ENCODE measurements around the gene CDC6. TPM values are rescaled to one million over a fixed set of nuclear protein-coding genes. Genes with fewer than 3 reads are reported as not detected.

Gene CDC6
- total RNA-seq, 6 donors from 2014 or later = 1.1 to 5.1 (median 2.3) TPM

GRCh38 chr17:40318830-40319391 lies 31.2 kb downstream of the CDC6 start:
- Histone ChIP-seq H3K4me3 (peak overlapping the region; percentile 82 to 98 (median 88)), H3K27me3 (no peaks in the 10 kb centered on the region), H3K36me3 (no peaks in the 10 kb centered on the region), H3K4me1 (peaks cover 91 to 96% (median 91%) of the 10 kb centered on the region in 4 donors), H3K9me3 (no peaks in the 10 kb centered on the region), H3K27ac (peak overlapping the region; percentile 93 to 96 (median 96))
- WGBS, 2 donors = 3% methylated on average over 9 to 13 of the region's 13 CpGs
- TF ChIP-seq, protein P1, sequence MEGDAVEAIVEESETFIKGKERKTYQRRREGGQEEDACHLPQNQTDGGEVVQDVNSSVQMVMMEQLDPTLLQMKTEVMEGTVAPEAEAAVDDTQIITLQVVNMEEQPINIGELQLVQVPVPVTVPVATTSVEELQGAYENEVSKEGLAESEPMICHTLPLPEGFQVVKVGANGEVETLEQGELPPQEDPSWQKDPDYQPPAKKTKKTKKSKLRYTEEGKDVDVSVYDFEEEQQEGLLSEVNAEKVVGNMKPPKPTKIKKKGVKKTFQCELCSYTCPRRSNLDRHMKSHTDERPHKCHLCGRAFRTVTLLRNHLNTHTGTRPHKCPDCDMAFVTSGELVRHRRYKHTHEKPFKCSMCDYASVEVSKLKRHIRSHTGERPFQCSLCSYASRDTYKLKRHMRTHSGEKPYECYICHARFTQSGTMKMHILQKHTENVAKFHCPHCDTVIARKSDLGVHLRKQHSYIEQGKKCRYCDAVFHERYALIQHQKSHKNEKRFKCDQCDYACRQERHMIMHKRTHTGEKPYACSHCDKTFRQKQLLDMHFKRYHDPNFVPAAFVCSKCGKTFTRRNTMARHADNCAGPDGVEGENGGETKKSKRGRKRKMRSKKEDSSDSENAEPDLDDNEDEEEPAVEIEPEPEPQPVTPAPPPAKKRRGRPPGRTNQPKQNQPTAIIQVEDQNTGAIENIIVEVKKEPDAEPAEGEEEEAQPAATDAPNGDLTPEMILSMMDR (IDR thresholded peaks at IDR 0.05) = peak in 3 of 6 experiments; percentile 20 to 28 (median 26)
- TF ChIP-seq POLR2AphosphoS5 (IDR thresholded peaks at IDR 0.05) = no peak
- no peak for TF ChIP-seq POLR2A (IDR thresholded peaks at IDR 0.05)
- no peak for TF ChIP-seq EP300 (IDR thresholded peaks at IDR 0.05)
- no peak for ATAC-seq (ENCODE audit: low FRiP score in 2 of 2)
- peak in 1 of 2 donors; percentile 85 for DNase-seq

DNA sequence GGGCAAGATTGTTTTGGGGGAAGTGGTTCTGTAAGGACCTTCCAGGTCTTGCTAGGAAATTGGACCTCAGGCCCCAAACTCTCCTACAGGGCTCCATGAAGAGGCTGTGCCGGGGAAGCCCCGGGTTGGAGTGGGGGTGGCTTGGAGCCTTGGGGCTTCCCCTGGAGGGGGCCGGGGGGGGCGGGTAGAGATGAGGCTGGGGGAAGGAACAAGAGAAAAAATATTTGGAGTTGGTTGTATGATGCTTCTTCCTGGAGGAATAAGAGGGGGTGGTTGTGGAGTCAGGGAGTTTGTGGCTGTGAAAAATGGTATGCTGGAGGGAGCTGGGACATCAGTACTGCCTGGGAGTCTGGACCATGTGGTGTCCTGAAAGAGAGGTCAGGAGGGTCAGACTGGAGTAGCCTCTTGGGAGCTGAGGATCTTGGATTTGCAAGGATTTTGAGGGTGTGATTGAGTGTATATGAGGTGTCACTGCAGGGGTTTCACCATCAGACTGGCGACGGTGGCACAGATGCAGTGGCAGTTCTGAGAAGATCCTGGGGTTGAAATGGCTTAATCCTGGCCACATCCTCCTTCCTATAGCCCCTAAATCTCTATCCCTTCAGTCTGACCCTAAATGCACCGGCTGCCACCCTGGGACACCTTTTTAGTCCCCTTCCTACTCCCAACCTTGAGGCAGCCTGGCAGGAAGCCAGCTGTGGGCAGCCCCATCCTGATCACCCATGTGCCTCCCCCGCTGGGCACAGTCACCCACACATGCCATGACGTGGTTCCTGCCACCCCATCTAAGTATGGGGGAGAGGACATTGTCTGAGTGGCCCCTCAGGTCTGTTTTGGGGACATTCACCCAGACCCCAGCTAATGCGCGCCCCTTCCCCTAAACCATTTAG lies 32.2 kb downstream of the CDC6 start:
- no peak for TF ChIP-seq EP300 (IDR thresholded peaks at IDR 0.05)
- TF ChIP-seq, protein P1 (IDR thresholded peaks at IDR 0.05) = no peak
- TF ChIP-seq POLR2AphosphoS5 (IDR thresholded peaks at IDR 0.05) = peak in 1 of 2 donors; percentile 46
- TF ChIP-seq POLR2A (IDR thresholded peaks at IDR 0.05) = peak in 1 of 4 donors; percentile 8
- Histone ChIP-seq H3K36me3 (no peaks in the 10 kb centered on the region), H3K27ac (peak overlapping the region; percentile 93 to 96 (median 96)), H3K4me3 (peak overlapping the region; percentile 82 to 98 (median 88)), H3K9me3 (no peaks in the 10 kb centered on the region), H3K4me1 (peaks cover 91 to 96% (median 91%) of the 10 kb centered on the region in 4 donors), H3K27me3 (no peaks in the 10 kb centered on the region)
- DNase-seq (peak in 1 of 2 donors; percentile 81), ATAC-seq (ENCODE audit: low FRiP score in 2 of 2) (no peak)
- WGBS, 2 donors = 28 to 38% methylated on average over 10 of the region's 11 CpGs

DNA sequence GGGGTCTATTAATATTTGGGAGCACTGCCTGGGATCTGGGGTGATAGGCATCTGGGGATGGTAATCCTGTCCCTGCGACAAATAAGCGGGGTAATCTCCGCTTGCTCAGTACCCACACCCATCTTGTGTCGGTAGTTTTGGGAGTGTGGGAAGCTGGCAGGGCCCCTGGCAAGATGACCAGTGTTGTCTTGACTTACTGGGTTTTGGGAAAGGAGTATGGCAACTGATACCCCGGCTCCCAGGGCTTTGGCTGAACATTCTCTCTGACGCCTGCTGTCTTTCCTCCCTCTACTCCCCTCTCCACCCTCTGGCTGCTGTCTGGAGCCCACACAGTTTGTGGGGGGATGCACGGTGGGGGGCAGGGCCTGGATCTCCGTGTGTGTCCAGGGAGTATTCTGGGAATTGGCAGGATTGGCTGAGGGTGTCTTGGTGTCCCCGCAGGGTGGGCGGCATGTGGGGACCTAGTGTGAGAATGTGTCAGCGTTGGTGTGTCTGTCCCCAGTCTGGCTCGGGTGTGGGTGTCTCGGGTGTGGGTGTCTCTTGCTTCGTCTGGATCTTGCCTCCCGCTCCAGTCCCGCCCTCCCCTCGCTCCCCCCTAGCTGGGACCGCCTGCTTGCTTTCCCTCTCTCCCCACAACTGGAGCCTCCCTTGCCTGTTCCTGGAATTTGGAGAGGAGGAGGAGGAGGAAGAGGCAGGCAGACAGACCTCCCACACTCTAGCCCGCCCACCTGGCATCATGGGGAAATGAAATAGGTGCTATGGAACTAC lies 33.3 kb downstream of the CDC6 start:
- TF ChIP-seq POLR2A (IDR thresholded peaks at IDR 0.05) = peak in 1 of 4 donors; percentile 41
- TF ChIP-seq EP300 (IDR thresholded peaks at IDR 0.05) = no peak
- peak in 1 of 2 donors; percentile 36 for TF ChIP-seq POLR2AphosphoS5 (IDR thresholded peaks at IDR 0.05)
- 0 to 36% methylated on average over 1 to 18 of the region's 19 CpGs for WGBS, 2 donors
- H3K36me3 ChIP-seq = no peaks in the 10 kb centered on the region

GRCh38 chr17:40321524-40321929 lies 33.8 kb downstream of the CDC6 start:
- ATAC-seq (ENCODE audit: low FRiP score in 2 of 2) = no peak

More for the DNA sequence above, 33.3 kb downstream of the CDC6 start:
- peak overlapping the region; percentile 93 to 96 (median 96) for H3K27ac ChIP-seq
- ATAC-seq (ENCODE audit: low FRiP score in 2 of 2) = peak in 1 of 2 donors; percentile 38
- peak in 1 of 2 donors; percentile 48 for DNase-seq
- peak overlapping the region in 3 of 4 donors; percentile 82 to 92 (median 83) for H3K4me3 ChIP-seq
- no peaks in the 10 kb centered on the region for H3K9me3 ChIP-seq
- no peaks in the 10 kb centered on the region for H3K27me3 ChIP-seq
- H3K4me1 ChIP-seq = peaks cover 91 to 96% (median 92%) of the 10 kb centered on the region in 4 donors

More at GRCh38 chr17:40321524-40321929, 33.8 kb downstream of the CDC6 start:
- Histone ChIP-seq H3K27ac (peak overlapping the region; percentile 93 to 96 (median 96)), H3K4me1 (peaks cover 91 to 96% (median 92%) of the 10 kb centered on the region in 4 donors), H3K36me3 (no peaks in the 10 kb centered on the region), H3K4me3 (peak overlapping the region; percentile 29 to 92 (median 82)), H3K9me3 (no peaks in the 10 kb centered on the region), H3K27me3 (no peaks in the 10 kb centered on the region)
- no peak for DNase-seq
- 47 to 67% methylated on average over 2 to 4 of the region's 4 CpGs for WGBS, 2 donors
- TF ChIP-seq EP300 (IDR thresholded peaks at IDR 0.05) = no peak
- TF ChIP-seq POLR2A (IDR thresholded peaks at IDR 0.05) = no peak
- TF ChIP-seq, protein P1 (IDR thresholded peaks at IDR 0.05) = no peak
- no peak for TF ChIP-seq POLR2AphosphoS5 (IDR thresholded peaks at IDR 0.05)
